HG03039 (cell line): ENCODE measurements around the gene PTBP1.
"Not testable (repeated sequence)": the region's sequence is repeated elsewhere in the genome, so short reads cannot be mapped to it uniquely, and the experiment has no call there.

Experiments used
- ATAC-seq: cut with Tn5 transposase; IDR thresholded peaks from one replicate; pipeline ENCODE4 v1.9.1; 2021; ENCODE audit warnings: mild to moderate bottlenecking, moderate library complexity; ENCODE audit not compliant: unreplicated experiment

PTBP1 gene

DNA sequence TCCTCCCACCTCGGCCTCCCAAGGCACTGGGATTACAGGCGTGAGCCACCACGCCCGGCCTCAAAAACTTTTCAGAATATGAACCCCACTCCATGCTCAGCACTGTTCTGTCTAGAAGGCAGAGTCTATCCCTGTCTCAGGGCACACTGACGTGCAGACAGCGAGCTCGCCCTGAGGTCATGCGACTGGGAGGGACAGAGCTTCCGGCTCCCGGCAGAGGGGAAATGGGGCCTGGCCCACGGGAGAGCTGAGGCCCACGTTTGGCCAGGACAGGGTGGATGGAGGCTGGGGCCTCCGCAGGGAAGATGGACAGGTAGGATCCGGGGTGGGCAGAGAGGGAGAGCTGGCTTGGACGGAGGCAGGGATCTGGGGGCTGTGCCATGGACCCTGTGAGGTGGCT, 27.6 kb downstream of the PTBP1 start:
- no peak for ATAC-seq

DNA sequence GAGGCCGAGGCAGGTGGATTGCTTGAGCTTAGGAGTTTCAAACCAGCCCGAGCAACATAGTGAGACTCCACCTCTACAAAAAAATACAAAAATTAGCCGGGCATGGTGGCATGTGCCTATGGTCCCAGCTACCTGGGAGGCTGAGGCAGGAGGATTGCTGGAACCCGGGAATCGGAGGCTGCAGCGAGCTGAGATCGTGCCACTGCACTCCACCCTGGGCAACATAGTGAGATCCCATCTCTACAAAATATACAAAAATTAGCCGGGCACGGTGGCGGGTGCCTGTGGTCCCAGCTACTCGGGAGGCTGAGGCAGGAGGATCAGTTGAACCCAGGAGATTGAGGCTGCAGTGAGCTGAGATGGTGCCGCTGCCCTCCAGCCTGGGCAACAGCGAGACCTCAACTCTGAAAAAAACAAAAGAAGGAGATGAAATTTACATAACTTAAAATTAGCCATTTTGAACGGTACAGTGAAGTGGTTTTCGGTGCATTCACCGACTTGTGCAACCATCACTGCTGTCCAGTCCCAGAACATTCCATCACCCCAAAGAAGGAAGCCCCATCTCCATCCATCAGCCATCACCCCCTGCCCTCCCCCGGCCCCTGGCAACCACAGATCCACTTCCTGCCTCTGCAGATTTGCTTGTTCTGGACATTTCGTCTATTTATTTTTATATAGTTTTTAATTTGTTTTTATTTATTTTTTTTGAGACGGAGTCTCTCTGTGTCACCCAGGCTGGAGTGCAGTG, 28.8 kb downstream of the PTBP1 start:
- ATAC-seq: no peak

DNA sequence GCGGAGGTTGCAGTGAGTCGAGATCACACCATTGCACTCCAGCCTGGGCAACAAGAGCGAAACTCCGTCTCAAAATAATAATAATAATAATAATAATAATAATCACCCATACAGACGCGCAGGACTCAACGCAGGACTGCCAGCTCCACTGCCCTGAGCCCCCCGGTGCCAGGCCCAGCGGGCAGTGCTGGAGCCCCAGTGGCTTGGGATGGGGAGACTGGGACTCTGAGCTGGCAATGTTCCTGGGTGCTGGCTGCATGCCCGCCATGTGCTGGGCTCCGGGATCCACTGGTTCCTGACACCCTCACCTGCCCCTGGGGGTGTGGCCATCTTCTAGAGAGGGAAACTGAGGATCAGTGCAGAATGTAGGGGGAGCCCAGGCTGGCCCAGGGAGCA, 30.1 kb downstream of the PTBP1 start:
- no peak for ATAC-seq

DNA sequence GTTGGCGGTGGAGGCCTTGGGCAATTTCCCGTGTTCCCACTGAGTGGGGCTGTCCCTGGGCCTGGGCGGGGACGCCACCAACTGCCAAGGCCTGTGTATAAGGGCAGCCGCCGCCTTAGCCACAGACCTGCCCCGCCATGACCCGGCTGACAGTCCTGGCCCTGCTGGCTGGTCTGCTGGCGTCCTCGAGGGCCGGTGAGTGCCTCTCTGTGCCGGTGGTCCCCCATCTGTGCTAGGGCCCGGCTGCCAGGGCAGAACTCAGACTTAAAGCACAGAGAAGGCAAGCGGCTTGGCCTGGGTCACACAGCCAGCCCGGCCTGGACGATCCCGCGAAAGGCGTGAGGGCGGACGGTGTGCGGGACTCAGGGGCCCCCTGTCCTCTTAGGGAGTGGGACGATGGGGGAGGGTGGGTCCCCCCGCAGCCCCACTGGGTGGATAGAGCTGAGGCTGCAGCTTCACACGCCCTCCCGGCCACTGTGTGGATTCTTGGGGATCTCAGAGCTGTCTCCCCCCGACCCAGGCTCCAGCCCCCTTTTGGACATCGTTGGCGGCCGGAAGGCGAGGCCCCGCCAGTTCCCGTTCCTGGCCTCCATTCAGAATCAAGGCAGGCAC, 30.6 kb downstream of the PTBP1 start, which contains the start of gene AZU1:
TSS of gene AZU1 (plus strand) at position 128 of the 612 bp plus-strand sequence. CDS start at position 138, 10 bp downstream.
- no peak for ATAC-seq

DNA sequence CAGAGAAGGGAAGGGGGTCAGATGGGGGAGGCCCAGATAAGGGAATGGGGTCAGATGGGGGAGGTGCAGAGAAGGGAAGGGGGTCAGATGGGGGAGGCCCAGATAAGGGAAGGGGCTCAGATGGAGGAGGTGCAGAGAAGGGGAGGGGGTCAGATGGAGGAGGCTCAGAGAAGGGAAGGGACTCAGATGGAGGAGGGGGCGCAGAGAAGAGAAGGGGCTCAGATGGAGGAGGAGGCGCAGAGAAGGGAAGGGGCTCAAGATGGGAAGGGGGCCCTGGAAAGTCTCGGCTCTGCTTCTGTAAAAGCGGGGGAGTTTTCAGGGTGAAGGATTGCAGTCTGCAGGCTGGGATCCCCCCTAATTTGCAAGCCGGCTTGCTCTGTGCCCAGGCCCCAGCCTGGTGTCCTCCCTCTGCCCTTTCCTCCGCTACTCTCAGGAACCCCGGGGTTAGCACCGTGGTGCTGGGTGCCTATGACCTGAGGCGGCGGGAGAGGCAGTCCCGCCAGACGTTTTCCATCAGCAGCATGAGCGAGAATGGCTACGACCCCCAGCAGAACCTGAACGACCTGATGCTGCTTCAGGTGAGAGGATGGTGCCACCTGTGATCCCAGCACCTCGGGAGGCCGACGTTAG, 32.0 kb downstream of the PTBP1 start:
- ATAC-seq: no peak

DNA sequence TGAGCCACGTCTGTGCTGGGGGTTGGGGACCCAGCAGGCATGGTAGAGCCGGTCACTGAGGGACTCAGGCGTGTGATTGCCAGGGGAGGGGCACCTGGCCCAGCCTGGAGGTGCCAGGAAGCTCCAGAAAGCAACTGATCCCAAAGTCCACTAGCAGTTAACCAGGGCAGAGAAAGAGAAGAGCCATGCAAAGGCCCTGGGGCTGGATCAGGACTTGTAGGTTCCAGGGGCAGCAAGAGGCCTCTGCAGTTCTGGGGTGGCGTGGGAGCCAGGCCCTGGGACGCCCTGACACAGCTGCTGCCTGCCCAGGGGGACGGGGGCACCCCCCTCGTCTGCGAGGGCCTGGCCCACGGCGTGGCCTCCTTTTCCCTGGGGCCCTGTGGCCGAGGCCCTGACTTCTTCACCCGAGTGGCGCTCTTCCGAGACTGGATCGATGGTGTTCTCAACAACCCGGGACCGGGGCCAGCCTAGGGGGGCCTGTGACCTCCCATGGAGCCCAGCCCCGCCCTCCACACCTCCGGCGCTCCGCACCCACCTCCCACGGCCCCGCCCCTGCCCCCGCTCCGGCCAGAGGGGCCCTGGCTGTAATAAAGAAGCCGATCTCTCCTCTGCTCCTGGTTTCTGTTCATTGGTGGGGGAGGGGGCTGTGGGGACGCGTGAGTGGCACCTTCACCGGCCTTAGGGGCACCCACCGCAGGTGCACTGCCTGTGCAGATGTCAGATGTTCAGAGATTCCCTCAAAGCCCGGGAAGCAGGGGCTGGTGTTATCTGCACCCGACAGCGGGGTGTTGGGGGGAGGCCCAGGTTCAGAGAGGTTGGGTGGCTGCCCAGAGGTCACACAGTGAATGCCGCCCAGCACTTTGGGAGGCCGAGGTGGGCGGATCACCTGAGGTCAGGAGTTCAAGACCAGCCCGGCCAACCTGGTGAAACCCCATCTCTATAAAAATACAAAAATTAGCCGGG, 34.4 kb downstream of the PTBP1 start:
- no peak for ATAC-seq

DNA sequence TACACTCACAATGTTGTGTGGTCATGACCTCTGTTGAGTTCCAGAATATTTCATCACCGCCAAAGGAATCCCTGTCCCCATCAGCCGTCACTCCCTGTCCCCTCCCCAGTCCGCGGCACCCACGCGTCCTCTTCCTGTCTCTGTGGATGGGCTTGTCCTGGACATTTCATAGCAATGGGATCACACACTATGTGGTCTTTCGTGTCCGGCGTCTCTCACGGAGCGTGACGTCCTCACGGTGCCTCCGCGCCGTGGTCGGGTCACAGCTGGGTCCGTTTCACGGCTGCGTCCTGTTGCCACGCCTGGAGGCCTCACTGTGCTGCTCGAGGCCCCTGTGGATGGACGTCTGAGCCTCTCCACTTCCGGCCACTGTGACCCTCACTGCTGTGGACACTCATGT, 37.0 kb downstream of the PTBP1 start:
- no peak for ATAC-seq

DNA sequence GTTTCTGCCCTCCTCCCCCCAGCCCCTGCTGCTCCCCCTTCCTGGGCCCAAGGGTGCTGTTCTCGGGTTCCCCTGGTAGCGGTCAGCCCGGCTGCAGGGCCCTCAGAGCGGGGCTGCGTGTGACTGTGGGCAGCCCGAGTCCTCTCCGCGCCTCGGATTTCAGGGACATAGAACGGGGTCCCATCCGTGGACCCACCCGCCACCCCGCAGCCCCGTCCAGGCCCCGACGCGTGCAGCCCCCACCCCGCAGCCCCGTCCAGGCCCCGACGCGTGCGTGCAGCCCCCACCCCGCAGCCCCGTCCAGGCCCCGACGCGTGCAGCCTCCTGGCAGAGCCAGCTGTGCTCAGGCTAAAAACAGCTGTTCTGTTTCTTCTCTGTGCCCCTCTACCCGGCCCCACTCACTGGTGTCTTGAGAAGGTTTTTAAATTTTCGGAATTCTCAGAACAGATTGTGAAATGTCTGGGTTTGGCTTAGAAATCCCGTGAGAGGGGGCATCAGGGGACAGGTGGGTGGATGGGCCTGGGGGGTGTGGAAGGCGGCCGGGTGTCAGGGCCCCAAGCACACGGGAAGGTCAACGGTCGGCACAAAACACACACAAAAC, 38.1 kb downstream of the PTBP1 start:
- ATAC-seq: no peak

DNA sequence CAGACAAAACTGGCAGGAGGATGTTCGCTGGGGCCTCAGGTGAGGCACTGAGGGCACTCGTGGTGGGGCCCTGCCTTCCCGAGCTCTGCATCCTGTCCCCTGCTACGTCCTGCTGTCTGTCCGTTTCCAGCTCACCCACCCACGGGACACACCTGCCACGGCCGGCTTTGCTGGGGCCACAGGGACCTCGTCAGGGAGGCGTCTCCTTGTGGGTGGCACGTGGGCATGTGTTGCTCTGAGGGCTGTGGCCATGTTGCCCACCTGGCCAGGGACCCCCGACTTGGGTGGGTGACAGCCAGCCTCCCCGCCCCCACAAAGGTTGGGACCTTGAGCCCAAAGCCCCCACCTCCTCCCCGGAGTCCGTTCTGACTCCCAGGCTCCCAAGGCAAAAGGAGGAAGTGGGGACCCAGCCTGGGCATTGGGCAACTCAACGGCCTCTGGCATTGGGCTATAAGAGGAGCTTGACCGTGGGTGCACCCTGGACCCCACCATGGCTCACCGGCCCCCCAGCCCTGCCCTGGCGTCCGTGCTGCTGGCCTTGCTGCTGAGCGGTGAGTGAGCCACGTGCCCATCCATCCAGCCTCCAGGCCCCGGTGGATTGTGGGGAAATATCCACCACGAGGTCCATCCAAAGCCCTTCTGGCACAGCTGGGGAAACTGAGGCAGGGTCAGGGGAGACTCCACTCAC, 43.4 kb downstream of the PTBP1 start, which contains the start of gene PRTN3:
TSS of gene PRTN3 (plus strand) at position 481 of the 688 bp plus-strand sequence. CDS start at position 491, 10 bp downstream.
- no peak for ATAC-seq

DNA sequence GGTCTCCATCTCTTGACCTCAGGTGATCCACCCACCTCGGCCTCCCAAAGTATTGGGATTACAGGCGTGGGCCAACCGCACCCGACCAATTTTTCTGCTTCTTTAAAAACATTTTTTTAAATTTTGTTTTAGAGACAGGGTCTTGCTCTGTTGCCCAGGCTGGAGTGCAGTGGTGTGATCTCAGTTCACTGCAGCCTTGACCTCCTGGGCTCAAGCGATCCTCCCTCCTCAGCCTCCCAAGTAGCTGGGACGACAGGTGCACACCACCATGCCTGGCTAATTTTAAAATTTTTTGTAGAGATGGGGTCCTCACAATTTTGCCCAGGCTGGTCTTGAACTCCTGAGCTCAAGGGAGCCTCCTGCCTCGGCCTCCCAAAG, 45.5 kb downstream of the PTBP1 start:
- not testable (repeated sequence) for ATAC-seq

DNA sequence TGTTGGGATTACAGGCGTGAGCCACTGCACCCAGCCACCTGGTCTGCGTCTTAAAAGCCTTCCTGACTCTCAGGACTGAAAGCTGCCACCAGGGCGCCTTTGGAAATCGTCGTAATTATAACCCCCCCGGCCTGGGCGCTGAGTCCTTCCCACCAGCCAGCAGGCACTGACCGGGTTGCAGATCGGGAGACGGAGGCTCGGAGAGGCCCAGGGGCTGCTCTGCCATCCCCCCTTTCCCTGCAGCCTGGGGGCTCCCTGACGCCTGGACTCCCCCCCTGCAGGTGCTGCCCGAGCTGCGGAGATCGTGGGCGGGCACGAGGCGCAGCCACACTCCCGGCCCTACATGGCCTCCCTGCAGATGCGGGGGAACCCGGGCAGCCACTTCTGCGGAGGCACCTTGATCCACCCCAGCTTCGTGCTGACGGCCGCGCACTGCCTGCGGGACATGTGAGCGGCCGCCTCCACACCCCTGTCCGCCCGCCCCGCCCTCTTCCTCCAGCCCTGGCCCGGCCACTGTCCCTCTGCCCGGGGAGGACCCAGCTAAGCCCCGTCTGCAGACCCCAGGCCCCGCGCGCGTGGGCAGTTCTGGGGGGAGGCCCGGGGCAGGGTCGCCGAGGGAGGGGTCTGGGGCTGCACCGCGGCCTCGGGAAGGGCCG, 46.1 kb downstream of the PTBP1 start:
- ATAC-seq: no peak

DNA sequence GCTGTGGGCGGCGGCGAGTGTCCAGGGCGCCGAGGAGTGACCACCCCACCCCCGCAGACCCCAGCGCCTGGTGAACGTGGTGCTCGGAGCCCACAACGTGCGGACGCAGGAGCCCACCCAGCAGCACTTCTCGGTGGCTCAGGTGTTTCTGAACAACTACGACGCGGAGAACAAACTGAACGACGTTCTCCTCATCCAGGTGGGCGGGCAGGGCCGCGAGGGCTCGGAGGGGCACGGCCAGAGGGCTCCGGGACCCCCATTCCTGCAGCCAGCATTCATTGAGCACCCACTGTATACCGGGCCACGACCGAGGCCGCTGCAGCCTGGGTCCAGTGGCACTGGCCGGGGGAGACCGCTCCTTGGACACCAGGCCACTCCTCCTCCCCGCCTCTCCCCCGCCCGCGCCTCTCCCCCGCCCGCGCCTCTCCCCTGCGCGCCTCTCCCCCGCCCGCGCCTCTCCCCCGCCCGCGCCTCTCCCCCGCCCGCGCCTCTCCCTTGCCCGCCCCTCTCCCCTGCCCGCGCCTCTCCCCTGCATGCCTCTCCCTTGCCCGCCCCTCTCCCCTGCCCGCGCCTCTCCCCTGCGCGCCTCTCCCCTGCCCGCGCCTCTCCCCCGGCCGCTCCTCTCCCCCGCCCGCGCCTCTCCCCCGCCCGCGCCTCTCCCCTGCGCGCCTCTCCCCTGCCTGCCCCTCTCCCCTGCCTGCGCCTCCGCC, 46.7 kb downstream of the PTBP1 start:
- no peak for ATAC-seq

DNA sequence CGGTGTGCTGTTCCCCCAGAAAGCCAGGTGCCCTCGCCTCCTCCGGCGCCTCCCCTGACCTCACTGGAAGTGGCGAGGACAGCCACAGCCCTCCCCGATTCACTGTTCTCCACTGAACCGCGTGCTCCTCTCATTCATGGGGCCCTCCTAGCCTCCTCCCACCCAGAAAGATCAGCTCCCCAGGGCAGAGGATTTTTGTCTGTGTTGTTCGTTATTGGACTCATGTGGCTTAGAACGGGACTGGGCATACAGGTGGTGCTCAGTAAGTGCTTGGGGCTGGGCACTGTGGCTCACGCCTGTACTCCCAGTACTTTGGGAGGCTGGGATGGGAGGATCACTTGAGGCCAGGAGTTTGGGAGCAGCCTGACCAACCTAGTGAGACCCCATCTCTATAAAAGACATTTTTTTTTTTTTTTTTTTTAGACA, 47.3 kb downstream of the PTBP1 start:
- no peak for ATAC-seq

DNA sequence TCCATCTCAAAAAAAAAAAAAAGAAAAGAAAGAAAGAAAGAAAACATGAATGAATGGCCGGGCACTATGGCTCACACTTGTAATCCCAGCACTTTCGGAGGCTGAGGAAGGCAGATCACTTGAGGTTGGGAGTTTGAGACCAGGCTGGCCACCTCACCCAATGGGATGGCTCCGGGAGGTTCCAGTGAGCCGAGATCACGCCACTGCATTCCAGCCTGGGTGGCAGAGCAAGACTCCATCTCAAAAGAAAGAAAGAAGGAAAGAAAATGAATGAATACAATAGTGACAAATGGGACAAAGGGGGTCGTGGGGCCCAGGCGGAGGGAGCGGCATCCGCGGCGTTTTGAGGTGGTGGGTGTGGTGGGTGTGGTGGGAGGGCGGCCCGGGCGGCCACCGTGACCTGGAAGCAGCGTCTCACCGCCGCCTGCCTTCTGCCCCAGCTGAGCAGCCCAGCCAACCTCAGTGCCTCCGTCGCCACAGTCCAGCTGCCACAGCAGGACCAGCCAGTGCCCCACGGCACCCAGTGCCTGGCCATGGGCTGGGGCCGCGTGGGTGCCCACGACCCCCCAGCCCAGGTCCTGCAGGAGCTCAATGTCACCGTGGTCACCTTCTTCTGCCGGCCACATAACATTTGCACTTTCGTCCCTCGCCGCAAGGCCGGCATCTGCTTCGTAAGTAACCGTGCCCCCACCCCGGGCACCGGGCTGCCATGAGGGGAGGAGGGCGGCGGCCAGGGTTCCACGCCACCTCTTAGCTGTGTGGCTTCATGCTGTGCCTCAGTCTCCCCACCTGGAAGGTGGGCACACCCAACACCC, 48.7 kb downstream of the PTBP1 start:
- ATAC-seq: no peak

DNA sequence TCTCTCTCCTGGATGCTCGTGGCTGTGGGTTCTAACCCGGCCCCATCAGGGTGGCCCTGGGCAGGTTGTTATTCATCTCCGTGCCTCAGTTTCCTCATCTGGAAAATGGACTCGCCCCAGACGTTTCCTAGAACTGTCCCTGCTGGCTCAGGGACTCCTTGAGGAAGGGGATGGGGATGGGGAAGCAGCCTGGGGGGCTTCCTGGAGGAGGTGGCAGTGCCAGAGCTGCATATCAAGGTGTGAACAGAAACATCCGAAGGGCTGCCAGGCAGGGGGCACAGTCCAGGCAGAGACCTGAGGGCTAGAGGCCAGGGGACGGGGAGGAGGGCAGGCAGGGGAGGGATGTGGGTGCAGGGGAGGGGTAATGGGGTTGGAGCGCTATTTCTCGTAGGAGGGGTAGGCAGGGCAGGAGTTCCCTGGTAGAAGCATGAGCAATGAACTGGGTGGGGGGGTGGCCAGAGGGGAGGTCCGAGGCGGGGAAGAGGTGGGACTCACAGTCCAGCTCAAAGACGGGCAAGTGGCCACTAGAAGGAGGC, 51.2 kb downstream of the PTBP1 start:
- ATAC-seq: no peak

DNA sequence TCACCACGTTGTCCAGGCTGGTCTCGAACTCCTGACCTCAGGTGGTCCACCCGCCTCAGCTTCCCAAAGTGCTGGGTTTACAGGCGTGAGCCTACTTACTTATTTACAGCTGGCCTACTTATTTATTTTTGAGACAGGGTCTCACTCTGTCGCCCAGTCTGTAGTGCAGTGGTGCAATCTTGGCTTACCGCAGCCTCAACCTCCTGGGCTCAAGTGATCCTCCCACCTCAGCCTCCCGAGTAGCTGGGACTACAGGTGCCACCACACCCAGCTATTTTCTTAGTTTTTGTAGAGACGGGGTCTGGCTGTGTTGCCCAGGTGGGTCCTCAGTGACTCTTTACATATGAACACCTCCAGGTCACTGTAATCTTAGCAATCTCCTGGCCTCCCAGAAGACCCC, 51.9 kb downstream of the PTBP1 start:
- ATAC-seq: not testable (repeated sequence)

DNA sequence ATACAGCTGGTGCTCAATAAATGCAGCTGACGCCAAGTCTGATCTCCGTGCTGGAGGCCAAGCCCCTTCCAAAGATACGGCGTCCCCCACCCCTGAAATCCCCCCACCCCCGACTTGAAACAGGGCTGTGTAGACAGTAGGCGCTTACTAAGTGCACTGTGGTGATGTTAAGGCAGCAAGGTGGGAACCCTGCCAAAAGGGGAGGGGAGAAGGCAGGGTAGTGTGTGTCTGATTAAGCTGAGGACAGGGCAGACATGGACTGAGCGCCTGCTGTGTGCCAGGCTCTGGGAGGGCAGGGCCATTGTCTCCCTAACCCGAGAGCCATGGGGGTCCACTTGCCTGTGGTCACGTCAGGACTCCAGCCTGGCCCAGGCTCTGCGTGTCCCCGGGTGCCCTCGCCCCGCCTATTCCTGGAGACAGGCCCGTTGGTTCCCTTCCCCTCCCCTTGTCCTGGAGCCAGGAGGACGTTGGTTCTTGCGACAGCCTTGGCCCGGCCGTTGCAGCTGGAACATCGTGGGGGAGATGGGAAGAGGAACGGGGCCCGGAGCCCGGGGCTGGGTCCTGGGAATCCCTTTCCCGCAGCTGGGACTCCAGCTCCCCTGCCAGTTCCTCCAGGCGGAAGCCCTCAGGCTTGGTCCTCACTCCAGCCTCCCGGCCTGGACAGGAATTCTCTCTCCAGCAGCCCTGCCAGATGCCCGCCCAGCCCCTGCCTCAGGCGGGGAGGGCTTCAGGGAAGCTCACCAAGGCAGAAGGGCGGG, 53.1 kb downstream of the PTBP1 start:
- ATAC-seq: no peak
